Body of pancreas (tissue), 4 donors: ENCODE data around the gene TRIM25. TPM values are rescaled to one million over a fixed set of nuclear protein-coding genes. Genes with fewer than 3 reads are reported as not detected.

ENCODE experiments used
- ATAC-seq: fragments of 150-250 bp; one replicate; pipeline ENCODE4 v1.9.1; 2016
- DNase-seq, 4 donors: peaks; one replicate each; pipeline ENCODE4 v3.0.0-alpha.2; 2019
- H3K27ac ChIP-seq, 4 donors: fragments of 200-600 bp; sonication (generic); 1 replicate in 3 of 4; 2 replicates in 1 of 4; pipeline versions ENCODE4 v1.5.1 to v1.6.1; 2016 to 2019; ENCODE audit warnings: mild to moderate bottlenecking in 1 of 4, mixed read lengths in 1 of 4, moderate library complexity in 1 of 4
- H3K27me3 ChIP-seq, 2 donors: fragments of 200-600 bp; sonication (generic); one replicate each; pipeline ENCODE4 v1.6.0; 2016; ENCODE audit warnings: mild to moderate bottlenecking in 1 of 2
- H3K36me3 ChIP-seq, 2 donors: fragments of 200-600 bp; sonication (generic); replicated peaks in 1 of 2; 2 replicates each; pipeline ENCODE4 v1.5.1; 2016; ENCODE audit warnings: low read depth in 2 of 2; ENCODE audit not compliant: insufficient read depth in 1 of 2
- H3K4me1 ChIP-seq: fragments of 200-600 bp; sonication (generic); one replicate; pipeline ENCODE4 v1.6.0; 2016
- H3K4me3 ChIP-seq, 2 donors: fragments of 200-600 bp; sonication (generic); 1 replicate in 1 of 2; 2 replicates in 1 of 2; pipeline ENCODE4 v1.5.1; 2016 to 2019
- H3K9me3 ChIP-seq, 3 donors: fragments of 200-600 bp; sonication (generic); 1 replicate in 2 of 3; 2 replicates in 1 of 3; pipeline ENCODE4 v1.5.1; 2016
- CTCF ChIP-seq, 7 experiments: fragments of 450-650 bp in 4 of 7; fragments of 200-600 bp in 3 of 7; sonication (generic) in 3 of 7; IDR thresholded peaks; one replicate each; pipeline ENCODE4 v1.5.1; 2016 to 2019; ENCODE audit warnings: antibody characterized with exemption in 7 of 7
- POLR2A ChIP-seq, 3 donors: fragments of 450-650 bp; IDR thresholded peaks; one replicate each; pipeline ENCODE4 v1.6.1; 2016; ENCODE audit warnings: antibody characterized with exemption in 3 of 3, mild to moderate bottlenecking in 2 of 3
- WGBS, 2 donors: methylation state at CpG; one replicate each; pipeline ENCODE4 v1.1.5; 2017; 5-methylcytosine and 5-hydroxymethylcytosine counted together
- intact Hi-C: fragments of 100-400 bp; cut with DNase I; formaldehyde crosslinking; loops from one replicate; pipeline ENCODE4 v1.15.1; 2023
- total RNA-seq, 2 donors: library from RNA; depleted of rRNA; stranded (reverse); fragments of >200 nt; gene quantifications; one replicate each; pipeline ENCODE4 v1.1.0, GENCODE V29; 2016

The TRIM25 gene
- total RNA-seq, 2 donors from 2014 or later = 13.5 to 21.8 TPM

- Histone ChIP-seq H3K9me3 (no peaks in the 10 kb centered on the region), H3K4me1 (peaks cover 45% of the 10 kb centered on the region), H3K27ac (no peak overlapping the region), H3K36me3 (peaks cover 0 to 10% of the 10 kb centered on the region in 2 donors), H3K4me3 (no peak overlapping the region), H3K27me3 (no peaks in the 10 kb centered on the region)
- ATAC-seq = no peak
- intact Hi-C loops = no loop called here
- whole genome bisulfite sequencing, 2 donors = 50 to 51% methylated on average over 5 to 6 of the region's 6 CpGs
- TF ChIP-seq POLR2A (IDR thresholded peaks at IDR 0.05) = no peak
- TF ChIP-seq CTCF (IDR thresholded peaks at IDR 0.05) = no peak
- peak in 1 of 4 donors; percentile 8 for DNase-seq
These were observed 3.9 kb downstream of the TRIM25 start for GRCh38 chr17:56909742-56910508.

- ATAC-seq = no peak
- no peaks in the 10 kb centered on the region for H3K27me3 ChIP-seq
- 61 to 71% methylated on average over 9 of the region's 9 CpGs for WGBS, 2 donors
- H3K4me3 ChIP-seq = no peak overlapping the region
- H3K9me3 ChIP-seq = no peaks in the 10 kb centered on the region
- peaks cover 42% of the 10 kb centered on the region for H3K4me1 ChIP-seq
- peaks cover 5 to 20% of the 10 kb centered on the region in 2 donors for H3K36me3 ChIP-seq
- TF ChIP-seq POLR2A (IDR thresholded peaks at IDR 0.05) (no peak), CTCF (IDR thresholded peaks at IDR 0.05) (no peak)
- peak overlapping the region in 1 of 4 donors; percentile 44 for H3K27ac ChIP-seq
- peak in 2 of 4 donors; percentile 23 to 49 for DNase-seq
- intact Hi-C loops = no loop called here
These were observed 5.8 kb downstream of the TRIM25 start for GRCh38 chr17:56908001-56908542.

- Histone ChIP-seq H3K27ac (no peak overlapping the region), H3K4me1 (no peaks in the 10 kb centered on the region), H3K27me3 (no peaks in the 10 kb centered on the region), H3K9me3 (no peaks in the 10 kb centered on the region), H3K36me3 (peaks cover 5 to 27% of the 10 kb centered on the region in 2 donors), H3K4me3 (no peak overlapping the region)
- ATAC-seq = no peak
- WGBS, 2 donors = 83 to 90% methylated on average over 5 of the region's 5 CpGs
- intact Hi-C loops = no loop called here
- no peak for DNase-seq
- TF ChIP-seq POLR2A (IDR thresholded peaks at IDR 0.05) (no peak), CTCF (IDR thresholded peaks at IDR 0.05) (no peak)
These were observed 10.3 kb downstream of the TRIM25 start for GRCh38 chr17:56903560-56903959.

- ATAC-seq (no peak), DNase-seq (no peak)
- Histone ChIP-seq H3K27ac (no peak overlapping the region), H3K9me3 (no peaks in the 10 kb centered on the region), H3K4me1 (no peaks in the 10 kb centered on the region), H3K36me3 (peaks cover 5 to 31% of the 10 kb centered on the region in 2 donors), H3K4me3 (no peak overlapping the region), H3K27me3 (no peaks in the 10 kb centered on the region)
- WGBS, 2 donors = 91 to 92% methylated on average over 4 of the region's 4 CpGs
- intact Hi-C loops = no loop called here
- TF ChIP-seq POLR2A (IDR thresholded peaks at IDR 0.05) (no peak), CTCF (IDR thresholded peaks at IDR 0.05) (no peak)
These were observed 11.5 kb downstream of the TRIM25 start for GRCh38 chr17:56902348-56902747.
